ENCODE results near the gene CTNNA1. TPM values are rescaled to one million over a fixed set of nuclear protein-coding genes. Genes with fewer than 3 reads are reported as not detected.
A peak's percentile ranks its signal among the peaks of the same experiment; 100 is the strongest.

Gene CTNNA1
- total and polyA plus RNA-seq, 2 of the 8 experiments (the other 6 are each of a cell fraction or from before 2014, with no cell fraction given), result 115 to 349 TPM

GRCh38 chr5:138745268-138745667 lies 8.0 kb upstream of the CTNNA1 start:
- no peak overlapping the region for H3K4me2 ChIP-seq (ENCODE audit: insufficient read depth in 1 of 2, low read depth in 2 of 2, low read length in 2 of 2)
- no peak overlapping the region for H2BK20ac ChIP-seq (ENCODE audit: low read length)
- no peak overlapping the region for H4K5ac ChIP-seq (ENCODE audit: insufficient read length, low read depth, low read length)
- H2AK5ac ChIP-seq (ENCODE audit: low read depth, low read length), result peak overlapping the region; percentile 16; the same call in 1 of the 2 replicates
- peak overlapping the region; percentile 72; the same call in 1 of the 2 replicates for H2BK15ac ChIP-seq (ENCODE audit: low read length)
- no peak overlapping the region for H3K4ac ChIP-seq (replicated peaks; ENCODE audit: insufficient read length, low read depth, low read length)
- no peak overlapping the region for H2BK12ac ChIP-seq (ENCODE audit: low read depth, low read length)
- FAIRE-seq (no peak), DNase-seq (ENCODE audit: low read depth in 1 of 2, low spot score in 2 of 2) (no peak)
- no peak overlapping the region for H3K56ac ChIP-seq (replicated peaks; ENCODE audit: insufficient read length, low read depth, low read length)
- POLR2A ChIA-PET (ENCODE audit: partially characterized antibody), result interaction anchor here (1.0 kb wide), 1 partner anchor 47 kb away, joined by 3 read pairs; no protein-coding TSS in a partner anchor
- CTCF ChIA-PET (ENCODE audit: partially characterized antibody), result no interaction called here
- H2BK5ac ChIP-seq (ENCODE audit: low read depth, low read length), result no peak overlapping the region
- H3K27me3 ChIP-seq (replicated peaks in 1 of 4; ENCODE audit: control insufficient read depth in 3 of 4, extremely low read depth in 1 of 4, insufficient read depth in 3 of 4, low read length in 3 of 4), result no peaks in the 10 kb centered on the region
- H3K23me2 ChIP-seq (ENCODE audit: low read depth, low read length), result no peaks in the 10 kb centered on the region
- H4K8ac ChIP-seq (ENCODE audit: extremely low read depth, insufficient read depth, low read length), result no peak overlapping the region
- H3K27ac ChIP-seq (ENCODE audit: low read depth, low read length), result no peak overlapping the region
- H3K36me3 ChIP-seq (ENCODE audit: control insufficient read depth in 2 of 4, insufficient read depth in 4 of 4, low read length in 3 of 4), result no peaks in the 10 kb centered on the region
- H4K91ac ChIP-seq (replicated peaks; ENCODE audit: insufficient read length, low read length), result no peak overlapping the region
- H3K14ac ChIP-seq (ENCODE audit: insufficient read length), result no peak overlapping the region
- H3K79me2 ChIP-seq (ENCODE audit: control insufficient read depth in 1 of 2, insufficient read depth in 2 of 2, low read length in 2 of 2), result no peaks in the 10 kb centered on the region
- peaks cover 0 to 3% (median 0%) of the 10 kb centered on the region in 4 experiments; a peak in 1 of 7 replicates for H3K4me1 ChIP-seq (replicated peaks in 1 of 4; ENCODE audit: control insufficient read depth in 3 of 4, insufficient read depth in 4 of 4, low read length in 3 of 4)
- 94% methylated on average over 4 of the region's 6 CpGs; no CpG with 5 or more reads in 1 of the 2 experiments for WGBS, 2 experiments (ENCODE audit: extremely low coverage in 1 of 2, insufficient coverage in 1 of 2, insufficient read length in 1 of 2, insufficient replicate concordance in 2 of 2, low coverage in 1 of 2, low lambda C conversion rate in 2 of 2, missing lambda C conversion rate in 1 of 2)
- no peak overlapping the region for H3K9ac ChIP-seq (replicated peaks in 1 of 4; ENCODE audit: extremely low read depth in 1 of 4, low read depth in 3 of 4, low read length in 3 of 4)
- no peak overlapping the region for H2AFZ ChIP-seq (ENCODE audit: low read length)
- no peaks in the 10 kb centered on the region for H4K20me1 ChIP-seq (replicated peaks in 1 of 2; ENCODE audit: control insufficient read depth in 1 of 2, insufficient read depth in 2 of 2, low read length in 2 of 2)
- H3K4me3 ChIP-seq (ENCODE audit: extremely low read depth in 1 of 4, insufficient read depth in 2 of 4, low read depth in 3 of 4, low read length in 4 of 4), result no peak overlapping the region
- no peak overlapping the region for H2BK120ac ChIP-seq (replicated peaks; ENCODE audit: low read depth, low read length)
- H3K79me1 ChIP-seq (ENCODE audit: low read depth, low read length), result no peaks in the 10 kb centered on the region
- TF ChIP-seq GTF2F1 (IDR thresholded peaks at IDR 0.05; ENCODE audit: borderline replicate concordance, low read depth, low read length) (no peak), RAD21 (IDR thresholded peaks at IDR 0.05 in 1 of 2, conservative IDR thresholded peaks at IDR 0.05 in 1 of 2; ENCODE audit: low read depth in 2 of 2, low read length in 2 of 2) (no peak), ASH2L (IDR thresholded peaks at IDR 0.05; ENCODE audit: low read length) (no peak), CHD2 (IDR thresholded peaks at IDR 0.05; ENCODE audit: low read length) (no peak), RFX5 (IDR thresholded peaks at IDR 0.05; ENCODE audit: borderline replicate concordance, low read depth, low read length) (no peak), USF2 (IDR thresholded peaks at IDR 0.05; ENCODE audit: low read length) (no peak), BACH1 (IDR thresholded peaks at IDR 0.05; ENCODE audit: low read length) (no peak), TCF12 (IDR thresholded peaks at IDR 0.05; ENCODE audit: low read depth, low read length) (no peak)
- no peak overlapping the region for H3K23ac ChIP-seq (ENCODE audit: insufficient read length)
- no peak overlapping the region for H3K18ac ChIP-seq (ENCODE audit: extremely low read depth, low read length)
- H3K9me3 ChIP-seq (ENCODE audit: insufficient read depth in 2 of 2, low read depth in 1 of 2, low read length in 1 of 2), result no peaks in the 10 kb centered on the region
